ENCODE measurements around the gene NHERF2. TPM values are rescaled to one million over a fixed set of nuclear protein-coding genes. Genes with fewer than 3 reads are reported as not detected.

Gene NHERF2
- total RNA-seq = 2.3 and 2.6 TPM in 2 replicates

GRCh38 chr16:2026461-2027023 lies at the start of gene NHERF2:
Gene NHERF2 (plus strand): TSS chr16:2026902. CDS start chr16:2027006, 104 bp downstream.
- no peak for DNase-seq (ENCODE audit: low spot score)
- Mint-ChIP-seq H3K9me3 (no peaks in the 10 kb centered on the region), H3K36me3 (ENCODE audit: low read depth) (no peaks in the 10 kb centered on the region), H3K27ac (no peak within 1 kb of the TSS), H3K27me3 (ENCODE audit: low read depth) (peaks cover 36% of the 10 kb centered on the region), H3K4me1 (ENCODE audit: low read depth) (peaks cover 14% of the 10 kb centered on the region), H3K4me3 (ENCODE audit: low read depth) (peak within 1 kb of the TSS; percentile 52)
- intact Hi-C loops (cut with micrococcal nuclease) = loop anchor here (10.0 kb wide), 1 partner anchor 228 kb away; the partner anchor contains the start of gene ECI1

GRCh38 chr16:1976951-1977874 lies 49.5 kb upstream of the NHERF2 start:
- peaks cover 6% of the 10 kb centered on the region for H3K4me1 Mint-ChIP-seq (ENCODE audit: low read depth)
- H3K9me3 Mint-ChIP-seq = no peaks in the 10 kb centered on the region
- H3K27ac Mint-ChIP-seq = no peak overlapping the region
- no peak for DNase-seq (ENCODE audit: low spot score)
- intact Hi-C loops (cut with micrococcal nuclease) = no loop called here
- H3K27me3 Mint-ChIP-seq (ENCODE audit: low read depth) = peaks cover 19% of the 10 kb centered on the region
- no peak overlapping the region for H3K4me3 Mint-ChIP-seq (ENCODE audit: low read depth)
- peaks cover 23% of the 10 kb centered on the region for H3K36me3 Mint-ChIP-seq (ENCODE audit: low read depth)

- Mint-ChIP-seq H3K27ac (no peak overlapping the region), H3K27me3 (ENCODE audit: low read depth) (peaks cover 25% of the 10 kb centered on the region), H3K9me3 (no peaks in the 10 kb centered on the region), H3K36me3 (ENCODE audit: low read depth) (peaks cover 23% of the 10 kb centered on the region), H3K4me3 (ENCODE audit: low read depth) (no peak overlapping the region), H3K4me1 (ENCODE audit: low read depth) (peaks cover 2% of the 10 kb centered on the region)
- intact Hi-C loops (cut with micrococcal nuclease) = no loop called here
- DNase-seq (ENCODE audit: low spot score) = no peak
Measured at GRCh38 chr16:1977875-1978268, 48.8 kb upstream of the NHERF2 start.

- no peak overlapping the region for H3K4me3 Mint-ChIP-seq (ENCODE audit: low read depth)
- H3K27me3 Mint-ChIP-seq (ENCODE audit: low read depth) = peaks cover 30% of the 10 kb centered on the region
- H3K36me3 Mint-ChIP-seq (ENCODE audit: low read depth) = peaks cover 23% of the 10 kb centered on the region
- H3K9me3 Mint-ChIP-seq = no peaks in the 10 kb centered on the region
- H3K27ac Mint-ChIP-seq = no peak overlapping the region
- intact Hi-C loops (cut with micrococcal nuclease) = no loop called here
- peaks cover 5% of the 10 kb centered on the region for H3K4me1 Mint-ChIP-seq (ENCODE audit: low read depth)
- no peak for DNase-seq (ENCODE audit: low spot score)
Measured at GRCh38 chr16:1978476-1979120, 48.1 kb upstream of the NHERF2 start.

- intact Hi-C loops (cut with micrococcal nuclease) = no loop called here
- no peak for DNase-seq (ENCODE audit: low spot score)
- peaks cover 5% of the 10 kb centered on the region for H3K4me1 Mint-ChIP-seq (ENCODE audit: low read depth)
- no peak overlapping the region for H3K27ac Mint-ChIP-seq
- H3K36me3 Mint-ChIP-seq (ENCODE audit: low read depth) = peaks cover 24% of the 10 kb centered on the region
- H3K4me3 Mint-ChIP-seq (ENCODE audit: low read depth) = no peak overlapping the region
- peaks cover 30% of the 10 kb centered on the region for H3K27me3 Mint-ChIP-seq (ENCODE audit: low read depth)
- no peaks in the 10 kb centered on the region for H3K9me3 Mint-ChIP-seq
Measured at GRCh38 chr16:1979271-1980029, 47.3 kb upstream of the NHERF2 start.

GRCh38 chr16:1980030-1980769 lies 46.5 kb upstream of the NHERF2 start:
- Mint-ChIP-seq H3K9me3 (no peaks in the 10 kb centered on the region), H3K36me3 (ENCODE audit: low read depth) (peaks cover 23% of the 10 kb centered on the region), H3K27me3 (ENCODE audit: low read depth) (peaks cover 30% of the 10 kb centered on the region), H3K27ac (no peak overlapping the region), H3K4me1 (ENCODE audit: low read depth) (peaks cover 5% of the 10 kb centered on the region), H3K4me3 (ENCODE audit: low read depth) (no peak overlapping the region)
- intact Hi-C loops (cut with micrococcal nuclease) = no loop called here
- DNase-seq (ENCODE audit: low spot score) = no peak

- no peak for DNase-seq (ENCODE audit: low spot score)
- peaks cover 24% of the 10 kb centered on the region for H3K36me3 Mint-ChIP-seq (ENCODE audit: low read depth)
- H3K4me1 Mint-ChIP-seq (ENCODE audit: low read depth) = peaks cover 5% of the 10 kb centered on the region
- H3K27me3 Mint-ChIP-seq (ENCODE audit: low read depth) = peaks cover 30% of the 10 kb centered on the region
- no peak overlapping the region for H3K4me3 Mint-ChIP-seq (ENCODE audit: low read depth)
- H3K9me3 Mint-ChIP-seq = no peaks in the 10 kb centered on the region
- intact Hi-C loops (cut with micrococcal nuclease) = no loop called here
- H3K27ac Mint-ChIP-seq = no peak overlapping the region
Measured at GRCh38 chr16:1980770-1981087, 46.0 kb upstream of the NHERF2 start.

GRCh38 chr16:1981398-1981836 lies 45.3 kb upstream of the NHERF2 start, which contains the start of gene NOXO1:
Gene NOXO1 (minus strand): TSS chr16:1981469. CDS start chr16:1981179, 290 bp downstream.
- H3K36me3 Mint-ChIP-seq (ENCODE audit: low read depth) = peaks cover 24% of the 10 kb centered on the region
- H3K27ac Mint-ChIP-seq = no peak within 1 kb of the TSS
- intact Hi-C loops (cut with micrococcal nuclease) = no loop called here
- no peaks in the 10 kb centered on the region for H3K9me3 Mint-ChIP-seq
- peaks cover 30% of the 10 kb centered on the region for H3K27me3 Mint-ChIP-seq (ENCODE audit: low read depth)
- H3K4me1 Mint-ChIP-seq (ENCODE audit: low read depth) = peaks cover 5% of the 10 kb centered on the region
- no peak within 1 kb of the TSS for H3K4me3 Mint-ChIP-seq (ENCODE audit: low read depth)
- no peak for DNase-seq (ENCODE audit: low spot score)

- Mint-ChIP-seq H3K4me3 (ENCODE audit: low read depth) (no peak overlapping the region), H3K4me1 (ENCODE audit: low read depth) (peaks cover 5% of the 10 kb centered on the region), H3K27ac (no peak overlapping the region), H3K9me3 (no peaks in the 10 kb centered on the region), H3K27me3 (ENCODE audit: low read depth) (peaks cover 30% of the 10 kb centered on the region), H3K36me3 (ENCODE audit: low read depth) (peaks cover 30% of the 10 kb centered on the region)
- DNase-seq (ENCODE audit: low spot score) = no peak
- intact Hi-C loops (cut with micrococcal nuclease) = loop anchor here (1.0 kb wide), 1 partner anchor 10 kb away; the partner anchor contains the start of gene TBL3
Measured at GRCh38 chr16:1982013-1982433, 44.7 kb upstream of the NHERF2 start.

- intact Hi-C loops (cut with micrococcal nuclease) = loop anchor here (1.0 kb wide), 1 partner anchor 11 kb away; the partner anchor contains the start of gene TBL3
- H3K4me3 Mint-ChIP-seq (ENCODE audit: low read depth) = peak overlapping the region; percentile 75
- no peak for DNase-seq (ENCODE audit: low spot score)
- H3K4me1 Mint-ChIP-seq (ENCODE audit: low read depth) = peaks cover 5% of the 10 kb centered on the region
- peaks cover 32% of the 10 kb centered on the region for H3K36me3 Mint-ChIP-seq (ENCODE audit: low read depth)
- H3K27me3 Mint-ChIP-seq (ENCODE audit: low read depth) = peaks cover 30% of the 10 kb centered on the region
- H3K27ac Mint-ChIP-seq = no peak overlapping the region
- no peaks in the 10 kb centered on the region for H3K9me3 Mint-ChIP-seq
Measured at GRCh38 chr16:1982991-1983543, 43.6 kb upstream of the NHERF2 start.

- no peaks in the 10 kb centered on the region for H3K9me3 Mint-ChIP-seq
- intact Hi-C loops (cut with micrococcal nuclease) = no loop called here
- H3K4me1 Mint-ChIP-seq (ENCODE audit: low read depth) = peaks cover 5% of the 10 kb centered on the region
- H3K36me3 Mint-ChIP-seq (ENCODE audit: low read depth) = peaks cover 30% of the 10 kb centered on the region
- H3K27ac Mint-ChIP-seq = peak within 1 kb of the TSS; percentile 17
- H3K27me3 Mint-ChIP-seq (ENCODE audit: low read depth) = peaks cover 33% of the 10 kb centered on the region
- peak; percentile 76 for DNase-seq (ENCODE audit: low spot score)
- H3K4me3 Mint-ChIP-seq (ENCODE audit: low read depth) = peak within 1 kb of the TSS; percentile 83
Measured at GRCh38 chr16:1983544-1984346, 43.0 kb upstream of the NHERF2 start, which contains the start of gene GFER. Gene GFER (plus strand): TSS chr16:1984193. CDS start chr16:1984219, 26 bp downstream.

Measured in activated T-helper 2 cell treated with anti-CD3 and anti-CD28 coated beads, Interferon-gamma antibody, Interleukin-2, Interleukin-4, amounts not matched to agents 10 μg/mL and 5 μg/mL and 100 μg/mL, durations not matched to agents 14 hours and 24 hours and 36 hours (primary cell).